Stimulated activated CD4-positive, alpha-beta T cell treated with anti-CD3 and anti-CD28 coated beads, Interleukin-1b, Interleukin-23, amount 100 ng/mL, for 4 hours (primary cell): Measurements from ENCODE around the gene CAMTA1.
"Not testable (repeated sequence)": the region's sequence is repeated elsewhere in the genome, so short reads cannot be mapped to it uniquely, and the experiment has no call there.

Experiments used
- DNase-seq, 2 donors: peaks; one replicate each; pipeline ENCODE4 v3.0.0-alpha.2; 2020; ENCODE audit warnings: low read depth in 2 of 2

CAMTA1 gene

DNA sequence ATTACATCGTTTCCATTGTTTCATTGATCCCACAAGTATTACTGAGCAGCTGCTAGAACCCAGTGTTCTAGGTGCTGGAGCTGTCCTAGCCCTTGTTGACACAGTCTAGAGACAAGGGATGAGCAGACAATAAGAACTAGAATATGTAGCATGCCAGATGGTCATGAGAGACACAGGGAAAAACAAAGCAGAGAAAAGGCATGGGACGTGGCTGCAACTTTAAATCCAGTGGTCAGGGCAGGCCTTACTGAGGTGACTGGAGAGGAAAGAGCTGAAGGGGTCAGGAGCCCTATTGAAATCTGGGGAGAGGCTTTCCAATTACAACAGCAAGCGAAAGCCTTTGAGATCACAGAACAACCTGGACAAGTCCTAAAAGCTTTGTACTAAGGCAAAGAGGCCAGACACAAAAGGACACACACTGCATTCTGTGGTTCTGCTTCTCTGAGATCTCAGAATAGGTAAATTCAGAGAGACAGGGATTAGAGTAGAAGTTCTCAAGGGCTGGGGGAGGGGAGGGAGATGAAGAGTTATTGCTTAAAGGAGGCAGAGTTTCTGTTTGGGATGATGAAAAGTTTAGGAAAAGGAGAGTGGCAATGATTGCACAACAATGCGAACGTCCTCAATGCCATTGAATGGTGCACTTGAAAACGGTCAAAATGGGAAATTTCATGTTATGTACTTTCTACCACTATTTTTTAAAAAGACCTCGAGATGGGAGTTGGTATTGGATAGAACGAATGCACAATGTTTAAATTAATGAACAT lies 518.5 kb downstream of the CAMTA1 start:
- DNase-seq = no peak

DNA sequence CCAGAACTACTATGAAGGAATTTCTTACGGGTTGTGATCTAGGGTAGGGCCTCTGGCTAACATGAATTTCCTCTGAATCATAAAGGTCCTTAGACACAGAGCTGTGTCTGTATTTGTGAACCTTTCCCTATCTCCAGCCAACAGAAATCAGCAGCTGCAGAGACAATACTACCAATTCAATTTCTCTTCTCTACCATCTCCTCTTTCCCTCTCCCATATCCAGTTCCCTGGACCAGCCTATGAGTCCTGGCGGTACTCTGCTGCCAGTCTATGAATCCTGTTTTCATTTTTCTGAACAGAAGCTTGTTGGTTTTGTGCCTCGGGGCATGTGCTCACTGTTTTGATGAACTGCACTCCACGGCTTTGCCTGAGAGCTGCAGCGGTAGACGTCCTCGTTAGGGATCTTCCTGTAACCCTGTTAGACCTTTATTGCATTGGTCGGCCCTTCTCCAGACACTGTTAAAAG lies 527.9 kb downstream of the CAMTA1 start:
- DNase-seq = no peak

DNA sequence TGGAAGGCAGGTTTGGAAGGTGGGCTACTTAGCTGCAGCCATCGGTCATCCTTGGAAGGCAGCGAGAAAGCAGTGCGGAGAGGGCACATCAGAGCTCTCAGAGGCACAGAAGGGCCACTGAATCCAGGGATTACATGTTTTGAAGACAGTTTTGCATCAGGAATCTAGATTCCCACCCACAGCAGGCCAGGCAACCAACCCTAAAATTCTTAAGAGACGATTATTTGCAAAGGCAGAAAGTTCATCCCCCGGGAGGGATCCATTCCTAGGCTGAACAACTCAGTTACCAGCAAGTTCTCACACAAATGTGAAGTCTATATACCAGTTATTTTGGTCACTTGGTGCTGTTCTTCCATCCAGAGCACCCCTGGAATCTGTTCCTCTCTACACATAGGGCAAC lies 528.6 kb downstream of the CAMTA1 start:
- no peak for DNase-seq

DNA sequence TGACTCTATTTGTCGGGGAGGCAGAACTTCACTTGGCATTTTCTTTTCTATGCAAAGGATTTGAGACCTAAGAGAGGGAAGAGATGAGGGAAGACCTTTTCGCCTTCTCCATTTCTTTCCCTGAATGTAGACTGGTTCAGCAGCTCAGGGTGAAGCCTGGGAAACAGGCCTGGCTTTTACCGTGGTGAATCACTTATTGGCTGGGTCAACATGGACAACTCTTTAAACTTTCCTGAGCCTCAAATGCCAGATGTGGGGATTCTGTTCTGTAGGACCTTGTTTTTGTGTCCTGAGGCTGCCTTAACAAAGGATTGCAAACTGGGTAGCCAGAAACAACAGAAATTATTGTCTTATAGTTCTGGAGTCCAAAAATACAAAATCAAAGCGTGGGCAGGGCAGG lies 530.1 kb downstream of the CAMTA1 start:
- DNase-seq = no peak

DNA sequence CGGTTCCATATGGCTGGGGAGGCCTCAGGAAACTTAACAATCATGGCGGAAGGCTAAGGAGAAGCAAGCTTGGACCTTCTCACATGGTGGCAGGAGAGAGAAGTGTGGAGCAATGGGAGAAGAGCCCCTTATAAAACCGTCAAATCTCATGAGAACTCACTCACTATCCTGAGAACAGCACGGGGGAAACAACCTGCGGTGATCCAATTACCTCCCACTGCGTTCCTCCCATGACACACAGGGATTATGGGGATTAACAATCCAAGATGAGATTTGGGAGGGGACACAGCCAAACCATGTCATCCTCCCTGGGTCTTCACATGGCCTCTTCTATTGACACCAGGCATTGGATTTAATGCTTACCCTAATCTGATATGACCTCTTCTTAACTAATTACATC lies 530.7 kb downstream of the CAMTA1 start:
- no peak for DNase-seq

DNA sequence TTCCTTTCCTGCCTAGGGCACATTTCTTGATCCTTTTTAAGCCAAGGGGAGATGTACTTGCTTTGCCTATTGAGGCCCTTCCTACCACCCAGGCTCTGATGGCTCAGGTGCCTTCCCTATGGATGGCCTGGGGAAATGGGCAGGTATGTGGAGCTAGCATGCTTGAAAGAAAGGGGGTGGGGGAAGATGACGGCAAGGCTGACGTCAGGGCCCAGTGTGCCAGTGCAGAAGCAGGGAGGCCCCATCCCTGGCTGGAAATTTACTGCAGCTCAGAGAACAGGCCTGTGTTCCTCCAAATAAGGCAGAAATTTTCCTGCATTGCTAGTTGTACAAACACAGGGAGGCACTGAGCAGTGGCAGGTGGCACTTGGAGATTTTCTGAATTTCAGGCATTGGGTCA lies 532.6 kb downstream of the CAMTA1 start:
- DNase-seq = no peak

DNA sequence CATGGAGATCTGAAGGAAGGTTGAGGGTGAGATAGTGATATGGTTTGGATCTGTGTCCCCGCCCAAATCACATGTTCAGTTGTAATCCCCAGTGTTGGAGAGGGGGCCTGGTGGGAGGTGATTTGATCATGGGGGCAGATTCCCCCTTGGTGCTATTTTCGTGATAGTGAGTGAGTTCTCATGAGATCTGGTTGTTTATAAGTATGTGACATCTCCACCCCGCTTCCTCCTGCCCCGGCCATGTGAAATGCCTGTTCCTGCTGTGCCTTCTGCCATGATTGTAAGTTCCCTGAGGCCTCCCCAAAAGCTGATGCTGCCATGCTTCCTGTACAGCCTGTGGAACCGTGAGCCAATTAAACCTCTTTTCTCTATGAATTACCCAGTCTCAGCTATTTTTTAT lies 533.9 kb downstream of the CAMTA1 start:
- no peak for DNase-seq

DNA sequence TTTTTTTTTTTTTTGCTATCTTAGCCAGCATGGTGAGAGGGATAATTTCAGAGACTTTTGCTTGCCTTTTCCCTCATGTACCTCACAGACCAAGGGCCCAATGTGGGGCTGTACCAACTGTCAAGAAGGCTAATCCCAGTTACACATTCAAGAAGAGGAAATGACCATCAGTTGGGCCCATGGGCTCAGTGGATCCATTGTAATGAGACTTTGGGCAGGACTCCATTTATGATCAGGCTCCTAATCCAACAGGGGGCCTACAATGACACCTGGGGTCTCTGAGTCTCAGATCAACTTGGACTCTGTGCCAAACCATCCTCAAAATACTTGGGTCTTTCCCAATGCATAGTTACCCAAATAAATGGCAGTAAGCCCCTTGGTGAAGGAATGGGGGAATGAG lies 535.4 kb downstream of the CAMTA1 start:
- no peak for DNase-seq

DNA sequence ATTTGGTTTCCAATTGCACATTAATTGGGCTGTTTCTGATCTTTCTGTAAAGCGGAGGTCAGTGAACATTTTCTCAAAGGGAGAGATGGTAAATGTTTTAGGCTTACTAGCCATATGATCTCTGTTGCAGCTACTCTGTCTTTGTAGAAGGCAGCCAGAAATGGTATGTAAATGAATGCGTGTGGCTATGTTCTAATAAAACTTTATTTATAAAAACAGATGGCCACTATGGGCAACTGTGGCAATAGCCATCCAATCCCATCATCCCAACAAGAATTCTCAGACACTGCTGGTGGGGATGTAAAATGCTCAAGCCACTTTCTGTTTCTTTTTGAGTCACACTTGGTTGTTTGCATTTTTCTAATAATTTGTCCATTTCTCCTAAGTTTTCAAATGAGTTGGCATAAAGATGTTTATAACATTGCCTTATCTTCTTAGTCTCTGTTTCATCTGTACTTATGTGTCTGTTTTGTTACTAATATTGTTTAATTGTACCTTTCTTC lies 537.1 kb downstream of the CAMTA1 start:
- no peak for DNase-seq

DNA sequence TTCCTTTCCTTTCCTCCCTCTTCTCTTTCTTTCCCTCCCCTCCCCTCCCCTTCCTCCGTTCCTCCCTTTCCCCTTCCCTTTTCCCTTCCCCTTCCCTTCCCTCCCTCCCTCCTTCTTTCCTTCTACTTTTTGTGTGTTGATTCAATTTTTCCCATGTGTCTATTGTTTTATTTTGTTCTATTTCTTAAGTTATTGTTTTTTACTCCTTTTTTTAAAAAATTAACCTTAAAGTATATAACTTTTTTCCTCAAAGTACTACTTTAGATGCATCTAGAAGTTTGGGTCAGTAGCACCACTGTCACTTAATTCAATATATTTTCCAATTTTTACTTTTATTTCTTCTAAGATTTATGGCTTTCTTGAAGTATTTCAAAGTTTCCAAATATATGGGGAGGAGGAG lies 537.7 kb downstream of the CAMTA1 start:
- no peak for DNase-seq

DNA sequence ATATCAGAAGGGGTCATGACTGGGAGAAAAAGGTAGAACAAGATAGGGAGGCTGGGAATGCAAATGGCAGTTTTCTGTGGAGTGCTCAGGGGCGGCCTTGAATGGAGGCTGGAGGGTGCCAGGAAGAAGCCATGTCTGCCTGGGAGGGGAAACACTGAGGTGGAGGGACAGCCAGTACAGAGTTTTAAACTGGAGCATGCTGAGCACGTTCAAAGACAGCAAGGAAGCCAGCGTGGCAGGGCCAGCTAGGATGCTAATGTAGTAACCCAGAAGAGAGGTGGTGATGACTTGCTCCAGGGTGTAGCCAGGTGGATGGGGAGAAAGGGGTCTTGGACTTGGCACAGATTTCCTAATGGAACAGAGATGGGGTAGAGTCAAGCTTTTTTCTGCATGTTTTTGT lies 540.0 kb downstream of the CAMTA1 start:
- no peak for DNase-seq

DNA sequence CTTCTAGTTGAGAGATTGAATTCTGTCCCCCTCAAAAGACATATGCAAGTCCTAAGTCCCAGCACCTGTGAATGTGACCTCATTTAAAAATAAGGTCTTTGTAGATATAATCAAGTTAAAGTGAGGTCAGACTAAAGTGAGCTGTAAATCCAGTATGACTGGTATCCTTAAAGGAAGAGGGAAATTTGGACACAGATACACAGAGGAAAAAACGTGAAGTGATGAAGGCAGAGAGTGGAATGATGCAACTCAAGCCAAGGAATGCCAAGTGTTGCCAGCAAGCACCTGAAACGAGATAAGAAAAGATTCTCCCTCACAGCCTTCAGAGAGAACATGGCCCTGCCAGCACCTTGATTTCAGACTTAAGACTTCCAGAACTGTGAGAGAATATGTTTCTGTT lies 541.1 kb downstream of the CAMTA1 start:
- no peak for DNase-seq

DNA sequence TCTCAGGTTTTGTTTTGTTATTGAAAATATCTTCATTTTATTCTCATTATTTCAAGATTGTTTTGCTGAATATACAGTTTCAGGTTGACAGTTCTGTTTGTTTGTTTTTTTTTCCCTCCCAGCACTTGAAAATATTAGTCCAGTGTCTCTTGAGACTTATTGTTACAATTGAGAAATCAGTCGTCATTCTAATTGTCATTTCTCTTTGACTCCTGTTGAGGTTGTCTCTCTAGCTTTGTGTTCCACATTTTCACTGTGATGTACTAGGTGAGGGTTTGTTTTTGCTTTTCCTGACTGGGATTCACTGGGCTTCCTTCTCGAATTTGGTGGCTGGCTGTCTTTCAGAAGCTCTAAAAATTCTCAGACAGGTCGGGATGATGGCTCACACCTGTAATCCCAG lies 542.6 kb downstream of the CAMTA1 start:
- no peak for DNase-seq

DNA sequence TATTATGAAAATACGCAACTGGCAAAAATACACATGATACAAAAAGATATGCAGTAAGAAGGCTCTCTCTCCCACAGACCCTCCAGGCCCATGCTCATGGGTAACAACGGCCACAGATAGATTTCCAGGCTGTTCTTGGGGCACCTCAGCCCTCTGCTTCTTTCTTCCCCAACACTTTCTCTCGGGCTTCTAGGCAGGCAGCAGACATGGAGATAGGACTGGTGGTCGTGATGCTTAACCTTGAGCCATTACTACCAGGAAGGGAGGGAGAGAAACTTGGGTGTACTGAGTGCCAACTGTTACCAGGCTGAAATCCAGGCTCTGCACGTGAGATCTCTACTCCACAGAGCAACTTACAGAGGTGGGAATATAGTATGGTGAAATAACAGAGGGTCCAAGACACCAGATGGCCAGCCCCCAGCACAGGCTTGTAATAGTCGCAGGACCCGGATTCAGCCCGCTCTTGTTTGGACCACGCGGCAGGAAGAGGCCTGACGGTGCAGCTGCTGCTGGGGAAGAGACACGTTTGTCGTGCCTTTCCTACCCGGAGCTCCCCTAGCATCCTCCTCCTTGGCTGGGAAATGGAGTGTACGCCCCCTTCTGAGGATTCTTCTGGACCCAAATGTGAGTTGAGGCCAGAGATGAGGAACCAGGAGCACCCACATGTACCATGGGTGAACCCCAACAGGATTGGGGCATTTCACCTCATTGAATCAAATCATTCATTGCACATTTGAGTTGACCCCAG lies 544.8 kb downstream of the CAMTA1 start:
- DNase-seq = no peak

DNA sequence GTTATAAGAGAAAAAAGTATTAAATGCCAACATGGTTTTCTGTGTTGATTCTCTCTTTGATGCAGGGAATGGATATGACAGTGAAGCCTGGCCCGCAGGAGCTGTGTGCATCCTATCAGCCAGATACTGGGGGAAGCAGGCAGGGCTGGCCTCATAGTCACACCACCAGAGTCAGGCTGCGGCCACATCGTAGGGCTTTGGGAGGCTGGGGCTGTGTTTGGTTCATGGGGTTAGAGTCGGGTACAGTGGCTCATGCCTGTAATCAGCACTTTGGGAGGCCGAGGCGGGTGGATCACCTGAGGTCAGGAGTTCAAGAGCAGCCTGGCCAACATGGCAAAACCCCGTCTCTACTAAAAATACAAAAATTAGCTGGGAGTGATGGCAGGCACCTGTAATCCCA lies 545.5 kb downstream of the CAMTA1 start:
- DNase-seq = not testable (repeated sequence)

DNA sequence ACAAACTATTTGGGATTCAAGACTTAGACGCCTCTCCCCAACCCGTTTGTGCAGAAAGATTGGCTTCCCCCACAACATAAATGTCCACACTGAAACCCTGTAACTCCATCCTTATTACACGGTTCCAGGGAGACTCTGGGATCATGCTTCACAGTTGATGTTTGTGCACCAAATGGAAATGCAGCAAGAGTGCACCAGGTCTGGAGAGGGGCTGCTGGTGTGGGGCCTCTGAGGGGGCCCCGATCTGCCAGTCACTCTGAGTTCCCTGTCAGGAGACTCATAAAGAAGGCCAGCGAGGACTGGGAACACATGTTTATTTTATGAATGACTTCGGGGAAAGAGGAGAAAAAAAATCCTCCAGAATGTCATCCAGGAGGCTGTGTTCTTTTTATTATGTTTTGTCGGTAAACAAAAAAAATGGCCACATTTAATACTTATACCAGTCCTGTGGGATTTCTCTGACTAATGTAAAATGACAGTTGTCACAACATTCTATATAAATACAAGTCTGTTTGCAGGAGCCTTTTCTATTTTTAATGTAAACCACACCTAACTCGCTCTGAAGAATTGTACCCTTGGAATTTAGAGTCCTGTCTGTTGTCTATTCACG lies 546.8 kb downstream of the CAMTA1 start:
- no peak for DNase-seq

DNA sequence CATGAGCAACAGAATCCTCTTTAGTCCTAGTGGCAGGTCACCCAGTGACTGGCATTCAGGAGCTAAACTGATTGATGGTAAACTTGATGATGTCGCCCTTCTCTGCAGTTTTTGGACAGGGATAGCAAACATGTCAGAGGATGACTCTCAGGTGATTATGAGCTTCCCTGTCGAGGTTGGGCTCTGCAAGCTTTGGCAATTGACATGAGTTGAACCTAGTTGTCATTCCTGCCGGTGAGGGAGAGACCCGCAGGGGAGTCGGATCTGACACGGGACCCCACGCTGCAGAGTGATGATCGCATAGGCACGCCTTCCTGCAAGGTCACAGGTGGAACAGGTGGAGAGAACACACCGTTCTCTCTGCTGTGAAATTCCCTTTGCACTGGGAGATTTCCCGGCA lies 547.8 kb downstream of the CAMTA1 start:
- no peak for DNase-seq

DNA sequence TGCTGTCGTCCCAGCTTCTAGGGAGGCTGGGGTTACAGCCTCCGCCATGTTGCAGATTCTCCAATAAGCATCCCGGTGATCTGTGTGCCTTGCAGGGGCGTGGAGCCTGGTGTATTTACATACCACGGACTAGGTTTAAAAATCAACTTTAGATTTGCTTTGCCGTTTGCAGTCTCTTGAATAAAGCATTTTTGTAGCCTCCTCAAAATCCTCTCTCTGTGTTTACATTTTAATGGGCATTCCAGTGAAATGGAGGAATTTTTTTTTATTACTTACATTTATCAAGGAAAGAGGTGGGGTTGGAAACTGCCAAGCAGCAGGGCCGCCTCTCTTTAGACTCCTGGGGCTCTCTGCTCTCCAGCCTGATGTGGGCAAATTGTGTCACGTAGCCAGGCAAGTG lies 548.4 kb downstream of the CAMTA1 start:
- no peak for DNase-seq

DNA sequence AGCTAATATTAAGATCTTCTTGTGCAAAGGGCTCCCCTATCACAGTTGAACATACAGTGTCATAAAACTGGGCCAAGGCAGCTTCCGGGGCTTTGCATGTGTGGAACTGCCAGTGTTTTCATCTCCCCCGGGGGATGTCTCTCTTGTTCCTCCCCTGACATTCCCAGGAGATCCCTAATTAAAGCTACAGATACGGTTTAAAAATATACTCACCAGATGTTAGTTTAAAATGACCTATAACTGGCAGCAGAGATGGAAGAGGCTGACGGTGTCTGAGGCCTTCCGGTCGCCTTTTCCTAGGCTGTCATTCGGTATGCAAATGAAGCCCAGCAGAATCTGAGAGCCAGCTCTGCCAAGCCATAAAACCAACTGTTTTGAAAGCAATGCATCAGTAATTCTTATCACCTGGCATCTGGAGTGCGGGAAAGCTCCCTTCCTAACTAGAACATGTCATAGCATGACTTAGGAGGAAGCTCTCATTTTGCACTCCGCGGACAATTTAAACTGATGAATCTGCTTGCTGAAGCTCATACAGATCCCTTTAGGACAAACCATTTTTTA lies 549.3 kb downstream of the CAMTA1 start:
- DNase-seq = no peak

DNA sequence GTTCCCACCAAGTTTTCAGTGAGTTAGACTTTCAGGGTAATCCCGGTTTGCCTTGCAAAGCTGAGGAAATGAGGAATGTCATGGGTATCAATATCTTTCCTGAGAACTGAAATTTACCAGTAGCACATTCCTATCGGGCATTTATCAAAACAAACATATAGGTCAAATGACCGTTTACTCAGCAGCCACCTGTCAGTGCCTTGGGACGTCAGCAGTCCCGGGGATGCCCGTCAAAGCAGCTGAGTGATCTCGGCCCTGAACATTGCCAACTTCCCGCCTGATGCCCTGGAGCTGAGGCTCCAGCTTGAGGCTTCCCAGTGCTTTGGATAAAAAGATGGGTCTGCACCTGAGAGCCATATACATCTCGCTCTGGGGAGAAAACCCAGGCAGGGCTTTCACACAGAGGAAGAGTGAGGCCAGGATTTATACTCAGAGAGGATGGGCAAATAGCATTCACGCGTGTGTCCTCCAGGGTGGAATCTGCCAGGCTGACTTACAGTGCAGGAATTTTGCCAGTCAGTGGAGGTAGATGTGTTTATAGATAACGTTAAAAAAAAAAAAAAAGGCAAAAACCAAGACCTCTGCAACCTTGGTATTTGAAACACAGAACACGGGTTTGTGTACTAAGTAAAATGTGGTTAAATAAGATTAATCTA lies 550.1 kb downstream of the CAMTA1 start:
- no peak for DNase-seq

DNA sequence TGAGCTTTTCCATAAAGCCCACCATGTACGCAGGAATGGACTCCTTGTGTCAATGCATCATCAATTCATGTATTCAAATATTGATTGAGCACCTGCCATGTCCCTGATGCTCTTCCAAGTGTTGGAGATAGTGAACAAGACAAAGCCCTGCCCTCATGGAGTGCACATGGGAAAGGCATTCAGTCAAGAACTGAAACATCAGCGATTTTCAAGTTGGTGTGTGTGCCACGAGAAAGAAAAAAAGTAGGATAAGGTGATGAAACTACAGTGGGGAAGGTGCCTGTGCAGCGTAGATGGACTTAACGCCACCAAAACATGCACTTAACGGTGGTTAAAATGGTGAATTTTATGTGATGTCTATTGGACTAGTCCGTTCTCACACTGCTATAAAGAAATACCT lies 553.2 kb downstream of the CAMTA1 start:
- DNase-seq = no peak

DNA sequence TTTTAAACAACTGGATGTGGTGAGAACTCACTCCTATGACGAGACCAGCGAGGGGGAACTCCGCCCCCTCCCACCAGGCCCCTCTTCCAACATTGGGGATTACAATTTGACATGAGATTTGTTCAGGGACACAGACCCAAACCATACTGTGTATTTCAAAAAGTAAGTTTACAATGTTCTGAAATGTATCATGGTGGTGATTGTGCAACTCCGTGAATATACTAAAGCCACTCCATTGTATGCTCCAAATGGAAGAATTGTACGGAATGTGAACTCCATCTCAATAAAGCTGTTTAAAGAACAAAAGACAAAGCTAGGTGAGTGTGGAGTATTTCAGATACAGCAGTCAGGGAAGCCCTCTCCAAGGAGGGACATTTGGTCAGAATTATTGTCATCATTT lies 553.8 kb downstream of the CAMTA1 start:
- DNase-seq = no peak
